Subcutaneous adipose tissue (tissue), 4 donors: ENCODE results near the gene PLXDC2. TPM values are rescaled to one million over a fixed set of nuclear protein-coding genes. Genes with fewer than 3 reads are reported as not detected.

Experiments used
- total RNA-seq, 4 donors: library from RNA; depleted of rRNA; stranded (reverse); fragments of >200 nt; gene quantifications; one replicate each; pipeline ENCODE4 v1.1.0, GENCODE V29; 2016
- TF ChIP-seq, protein P1 (sequence below): fragments of 450-650 bp; IDR thresholded peaks from one replicate; pipeline ENCODE4 v1.5.1; 2016; ENCODE audit warnings: low read depth, mild to moderate bottlenecking, control low read depth, antibody characterized with exemption, moderate library complexity

The PLXDC2 gene
- total RNA-seq, 4 donors from 2014 or later = 47.7 to 117 (median 84.3) TPM

GRCh38 chr10:20207653-20208052, 391.4 kb downstream of the PLXDC2 start:
- TF ChIP-seq, protein P1, sequence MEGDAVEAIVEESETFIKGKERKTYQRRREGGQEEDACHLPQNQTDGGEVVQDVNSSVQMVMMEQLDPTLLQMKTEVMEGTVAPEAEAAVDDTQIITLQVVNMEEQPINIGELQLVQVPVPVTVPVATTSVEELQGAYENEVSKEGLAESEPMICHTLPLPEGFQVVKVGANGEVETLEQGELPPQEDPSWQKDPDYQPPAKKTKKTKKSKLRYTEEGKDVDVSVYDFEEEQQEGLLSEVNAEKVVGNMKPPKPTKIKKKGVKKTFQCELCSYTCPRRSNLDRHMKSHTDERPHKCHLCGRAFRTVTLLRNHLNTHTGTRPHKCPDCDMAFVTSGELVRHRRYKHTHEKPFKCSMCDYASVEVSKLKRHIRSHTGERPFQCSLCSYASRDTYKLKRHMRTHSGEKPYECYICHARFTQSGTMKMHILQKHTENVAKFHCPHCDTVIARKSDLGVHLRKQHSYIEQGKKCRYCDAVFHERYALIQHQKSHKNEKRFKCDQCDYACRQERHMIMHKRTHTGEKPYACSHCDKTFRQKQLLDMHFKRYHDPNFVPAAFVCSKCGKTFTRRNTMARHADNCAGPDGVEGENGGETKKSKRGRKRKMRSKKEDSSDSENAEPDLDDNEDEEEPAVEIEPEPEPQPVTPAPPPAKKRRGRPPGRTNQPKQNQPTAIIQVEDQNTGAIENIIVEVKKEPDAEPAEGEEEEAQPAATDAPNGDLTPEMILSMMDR = no peak

DNA sequence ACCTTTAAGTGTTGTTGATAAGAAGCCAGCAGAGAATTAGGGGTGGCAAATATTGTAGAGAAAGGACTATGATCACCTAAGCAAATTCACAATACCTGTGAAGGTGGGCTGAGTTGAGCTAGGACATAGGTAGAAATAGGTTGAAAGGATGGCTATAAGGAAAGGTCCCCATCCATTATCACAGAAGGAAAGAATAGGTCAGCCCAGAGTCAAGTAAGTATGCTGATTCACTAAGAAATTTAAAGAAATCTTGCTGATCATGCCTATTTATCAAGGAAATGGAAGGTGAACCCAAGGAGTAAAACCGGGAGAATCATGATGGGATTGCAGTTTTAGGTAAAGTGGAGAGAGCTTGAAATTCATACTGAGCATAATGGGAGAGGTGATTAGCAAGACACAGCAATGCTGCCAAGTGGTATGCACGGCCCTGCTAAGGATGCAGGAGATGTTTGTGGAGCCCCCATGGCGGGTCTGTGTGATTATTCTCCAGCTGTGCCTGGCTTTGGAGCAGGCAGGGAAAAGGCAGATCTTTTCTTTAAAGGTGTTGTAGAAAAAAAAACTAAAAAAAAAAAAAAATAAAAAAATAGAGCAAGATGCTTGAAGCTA, 399.4 kb downstream of the PLXDC2 start:
- TF ChIP-seq, protein P1 = no peak

- TF ChIP-seq, protein P1 = no peak
These were observed 405.1 kb downstream of the PLXDC2 start for GRCh38 chr10:20221356-20221755.

DNA sequence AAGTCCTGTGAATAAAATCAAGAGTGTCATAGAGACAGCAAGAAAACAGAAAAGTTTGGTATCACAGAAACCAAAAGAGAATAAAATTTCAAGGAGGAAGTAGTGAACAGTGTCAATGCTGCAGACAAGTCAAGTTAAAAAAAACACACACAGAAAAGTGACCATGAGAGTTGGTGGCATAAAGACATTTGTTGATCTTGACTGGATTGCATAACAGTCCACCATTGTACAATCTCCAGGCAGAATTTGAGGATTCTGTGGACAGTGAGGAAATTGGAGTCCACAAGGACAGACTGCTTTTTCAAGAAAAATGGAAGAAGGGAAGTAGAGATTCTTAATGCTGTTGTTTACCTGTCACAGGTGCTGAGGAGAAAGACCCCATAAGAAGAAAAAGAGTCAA, 412.5 kb downstream of the PLXDC2 start:
- TF ChIP-seq, protein P1 = no peak

DNA sequence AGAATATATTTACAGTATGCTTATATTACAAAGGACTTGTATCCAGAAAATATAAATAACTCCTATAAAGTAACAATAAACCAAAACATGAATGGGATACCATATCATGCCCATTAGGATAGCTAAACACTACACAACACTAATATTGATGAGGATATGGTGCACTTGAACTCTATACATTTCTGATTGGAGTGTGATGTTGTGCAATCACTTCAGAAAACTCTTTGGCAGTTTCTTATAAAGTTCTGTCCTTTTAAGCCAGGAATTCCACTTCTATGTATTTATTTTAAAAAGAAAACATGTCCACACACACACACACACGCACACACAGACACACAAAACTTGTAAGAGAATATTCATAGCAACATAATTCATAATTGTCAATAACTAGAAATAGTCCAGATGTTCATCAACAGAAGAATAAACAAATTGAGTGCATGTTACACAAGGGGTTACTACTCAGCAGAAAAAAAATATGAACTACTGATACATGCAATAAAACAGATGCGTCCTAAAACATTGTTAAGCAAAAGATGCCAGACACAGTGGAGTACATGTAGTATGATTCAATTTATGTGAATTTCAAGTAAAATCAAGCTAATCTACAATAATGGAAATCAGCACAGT, 416.0 kb downstream of the PLXDC2 start:
- TF ChIP-seq, protein P1 = no peak

DNA sequence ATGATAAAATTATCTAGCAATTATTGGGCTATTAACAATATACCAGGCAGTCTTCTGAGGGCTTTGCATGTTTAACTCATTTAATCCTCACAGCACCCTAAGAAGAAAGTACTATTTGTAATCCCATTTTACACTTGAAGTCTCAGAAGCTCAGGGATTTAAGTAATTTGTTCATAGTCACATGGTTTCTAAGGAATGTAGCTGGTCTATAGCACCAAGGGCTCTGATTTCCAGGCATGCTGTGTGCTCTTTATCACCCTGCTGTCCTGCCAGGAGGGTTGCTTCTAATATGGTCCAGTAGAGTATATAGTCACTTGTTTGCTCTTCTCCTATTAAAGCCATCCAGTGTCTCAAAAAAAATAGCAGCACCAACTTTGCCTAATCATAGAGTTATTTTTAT, 417.2 kb downstream of the PLXDC2 start:
- TF ChIP-seq, protein P1 = no peak

- TF ChIP-seq, protein P1 = no peak
These were observed 418.3 kb downstream of the PLXDC2 start for GRCh38 chr10:20234579-20234978.
